ENCODE results near the gene ABHD12. TPM values are rescaled to one million over a fixed set of nuclear protein-coding genes. Genes with fewer than 3 reads are reported as not detected.

ABHD12 gene
- total and polyA plus RNA-seq, 10 of the 15 experiments (the other 5 are each of a cell fraction or from before 2014, with no cell fraction given) = 1.5 to 61.8 (median 26.7) TPM

- Histone ChIP-seq H3K27ac (ENCODE audit: control insufficient read depth, insufficient read depth) (no peak overlapping the region), H3K9me3 (replicated peaks; ENCODE audit: control insufficient read depth, insufficient read depth, low read length) (no peaks in the 10 kb centered on the region), H3K9ac (ENCODE audit: control insufficient read depth, insufficient read depth, low read length) (no peak overlapping the region), H2AFZ (ENCODE audit: control insufficient read depth, low read depth, low read length) (no peak overlapping the region), H3K4me2 (ENCODE audit: control insufficient read depth, insufficient read depth) (no peak overlapping the region), H3K4me1 (ENCODE audit: control insufficient read depth, insufficient read depth, low read length) (peaks cover 14% of the 10 kb centered on the region), H3K36me3 (ENCODE audit: control insufficient read depth in 2 of 2, insufficient read depth in 2 of 2, low read length in 1 of 2) (no peaks in the 10 kb centered on the region; a peak in 2 of 4 replicates), H3K27me3 (replicated peaks in 1 of 2; ENCODE audit: control insufficient read depth in 2 of 2, insufficient read depth in 2 of 2, low read length in 1 of 2) (no peaks in the 10 kb centered on the region), H3K79me2 (ENCODE audit: control insufficient read depth, insufficient read depth, low read length) (peaks cover 25% of the 10 kb centered on the region), H4K20me1 (ENCODE audit: control insufficient read depth, insufficient read depth) (no peaks in the 10 kb centered on the region), H3K4me3 (no peak overlapping the region)
- intact Hi-C loops (cut with micrococcal nuclease; ENCODE audit: unreplicated experiment) = no loop called here
- TF ChIP-seq MEF2A (IDR thresholded peaks at IDR 0.05; ENCODE audit: insufficient read depth, low read depth, low read length) = no peak
- ChIA-PET CTCF (no interaction called here), POLR2A (no interaction called here), RAD21 (ENCODE audit: unreplicated experiment) (no interaction called here), SMC1A (ENCODE audit: uncharacterized antibody, unreplicated experiment) (interaction anchor here (1.1 to 3.3 kb wide), 2 partner anchors 12 to 15 kb away, joined by 3 to 8 read pairs; no protein-coding TSS in a partner anchor)
- in situ Hi-C loops (cut with MboI) = no loop called here
- FAIRE-seq (no peak), DNase-seq (ENCODE audit: low read depth, low spot score) (no peak), ATAC-seq (no peak)
- WGBS (ENCODE audit: insufficient coverage, insufficient replicate concordance, low lambda C conversion rate, missing lambda C conversion rate) = 92% methylated on average over 3 of the region's 3 CpGs
- no TSS peak for BruUV-seq (replicated peaks)
Measured at GRCh38 chr20:25352746-25353145, 37.9 kb downstream of the ABHD12 start.

- FAIRE-seq (no peak), DNase-seq (ENCODE audit: low read depth, low spot score) (no peak), ATAC-seq (no peak)
- no peak overlapping the region for H3K27ac ChIP-seq (ENCODE audit: control insufficient read depth, insufficient read depth)
- no peaks in the 10 kb centered on the region for H3K27me3 ChIP-seq (replicated peaks in 1 of 2; ENCODE audit: control insufficient read depth in 2 of 2, insufficient read depth in 2 of 2, low read length in 1 of 2)
- peaks cover 13% of the 10 kb centered on the region for H3K4me1 ChIP-seq (ENCODE audit: control insufficient read depth, insufficient read depth, low read length)
- CTCF ChIA-PET = no interaction called here
- in situ Hi-C loops (cut with MboI) (no loop called here), intact Hi-C loops (cut with micrococcal nuclease; ENCODE audit: unreplicated experiment) (no loop called here)
- no peaks in the 10 kb centered on the region for H4K20me1 ChIP-seq (ENCODE audit: control insufficient read depth, insufficient read depth)
- H3K36me3 ChIP-seq (ENCODE audit: control insufficient read depth in 2 of 2, insufficient read depth in 2 of 2, low read length in 1 of 2) = no peaks in the 10 kb centered on the region; a peak in 2 of 4 replicates
- BruUV-seq (replicated peaks) = no TSS peak
- RAD21 ChIA-PET (ENCODE audit: unreplicated experiment) = no interaction called here
- POLR2A ChIA-PET = no interaction called here
- H3K4me2 ChIP-seq (ENCODE audit: control insufficient read depth, insufficient read depth) = no peak overlapping the region
- H3K4me3 ChIP-seq = no peak overlapping the region
- H3K79me2 ChIP-seq (ENCODE audit: control insufficient read depth, insufficient read depth, low read length) = peaks cover 28% of the 10 kb centered on the region
- no peak overlapping the region for H2AFZ ChIP-seq (ENCODE audit: control insufficient read depth, low read depth, low read length)
- no peaks in the 10 kb centered on the region for H3K9me3 ChIP-seq (replicated peaks; ENCODE audit: control insufficient read depth, insufficient read depth, low read length)
- no peak overlapping the region for H3K9ac ChIP-seq (ENCODE audit: control insufficient read depth, insufficient read depth, low read length)
- SMC1A ChIA-PET (ENCODE audit: uncharacterized antibody, unreplicated experiment) = no interaction called here
- no peak for TF ChIP-seq BMI1 (IDR thresholded peaks at IDR 0.05; ENCODE audit: borderline replicate concordance)
- TF ChIP-seq SKIL (IDR thresholded peaks at IDR 0.05; ENCODE audit: low read depth, poor library complexity, severe bottlenecking) = no peak
- no peak for TF ChIP-seq KLF5 (IDR thresholded peaks at IDR 0.05; ENCODE audit: partially characterized antibody)
- TF ChIP-seq NR2C1 (IDR thresholded peaks at IDR 0.05) = no peak
- TF ChIP-seq TAF1 (IDR thresholded peaks at IDR 0.05; ENCODE audit: borderline replicate concordance, low read depth, low read length) = no peak
- no peak for TF ChIP-seq SRF (IDR thresholded peaks at IDR 0.05; ENCODE audit: low read depth in 2 of 2, low read length in 2 of 2)
- TF ChIP-seq MTA2 (IDR thresholded peaks at IDR 0.05; ENCODE audit: low read depth) = no peak
- no peak for TF ChIP-seq HDAC2 (IDR thresholded peaks at IDR 0.05)
- TF ChIP-seq SMC3 (IDR thresholded peaks at IDR 0.05; ENCODE audit: borderline replicate concordance, low read length) = no peak
- TF ChIP-seq POLR2AphosphoS2 (IDR thresholded peaks at IDR 0.05; ENCODE audit: low read depth, low read length) = no peak
- TF ChIP-seq MYC (IDR thresholded peaks at IDR 0.05; ENCODE audit: insufficient read depth, insufficient read length, insufficient replicate concordance, low read length, severe bottlenecking) = no peak
- no peak for TF ChIP-seq RB1 (IDR thresholded peaks at IDR 0.05; ENCODE audit: borderline replicate concordance)
- TF ChIP-seq ETV6 (conservative IDR thresholded peaks at IDR 0.05 in 1 of 2, IDR thresholded peaks at IDR 0.05 in 1 of 2; ENCODE audit: borderline replicate concordance in 1 of 2, low read depth in 1 of 2) = no peak
- TF ChIP-seq SPI1 (IDR thresholded peaks at IDR 0.05; ENCODE audit: borderline replicate concordance, insufficient read depth, low read depth, low read length) = no peak
- TF ChIP-seq USF2 (IDR thresholded peaks at IDR 0.05; ENCODE audit: borderline replicate concordance, low read depth, low read length) = no peak
Measured at GRCh38 chr20:25351024-25351360, 39.6 kb downstream of the ABHD12 start.
